ENCODE results near the gene CD1D.

The CD1D gene

GRCh38 chr1:158145173-158145719 lies 35.4 kb upstream of the CD1D start:
- no peak for TF ChIP-seq MAX (IDR thresholded peaks at IDR 0.05)
- peak; percentile 74 for TF ChIP-seq NFIC (IDR thresholded peaks at IDR 0.05)

- TF ChIP-seq TEAD4 (IDR thresholded peaks at IDR 0.05) = no peak
- no peak for TF ChIP-seq YY1 (IDR thresholded peaks at IDR 0.05; ENCODE audit: low read depth)
- no peak for TF ChIP-seq CEBPB (IDR thresholded peaks at IDR 0.05)
- TF ChIP-seq TCF12 (IDR thresholded peaks at IDR 0.05; ENCODE audit: low read depth) = no peak
- no peak for TF ChIP-seq MAX (IDR thresholded peaks at IDR 0.05)
- no peak for TF ChIP-seq TAF1 (IDR thresholded peaks at IDR 0.05; ENCODE audit: low read depth)
- TF ChIP-seq ZBTB7A (IDR thresholded peaks at IDR 0.05; ENCODE audit: low read depth) = no peak
- TF ChIP-seq EP300 (IDR thresholded peaks at IDR 0.05; ENCODE audit: borderline replicate concordance) = no peak
- no peak for TF ChIP-seq REST (IDR thresholded peaks at IDR 0.05; ENCODE audit: low read depth)
- TF ChIP-seq EGR1 (IDR thresholded peaks at IDR 0.05) = no peak
- TF ChIP-seq FOXM1 (IDR thresholded peaks at IDR 0.05; ENCODE audit: borderline replicate concordance, low read depth) = no peak
- TF ChIP-seq USF1 (IDR thresholded peaks at IDR 0.05) = no peak
- TF ChIP-seq RAD21 (IDR thresholded peaks at IDR 0.05; ENCODE audit: low read depth) = no peak
Measured at GRCh38 chr1:158146165-158146564, 34.5 kb upstream of the CD1D start.

- no peak for TF ChIP-seq MAX (IDR thresholded peaks at IDR 0.05)
- TF ChIP-seq NFIC (IDR thresholded peaks at IDR 0.05) = no peak
- no peak for TF ChIP-seq YY1 (IDR thresholded peaks at IDR 0.05; ENCODE audit: low read depth)
- no peak for TF ChIP-seq CEBPB (IDR thresholded peaks at IDR 0.05)
- TF ChIP-seq EP300 (IDR thresholded peaks at IDR 0.05; ENCODE audit: borderline replicate concordance) = no peak
- no peak for TF ChIP-seq RAD21 (IDR thresholded peaks at IDR 0.05; ENCODE audit: low read depth)
- no peak for TF ChIP-seq ZBTB7A (IDR thresholded peaks at IDR 0.05; ENCODE audit: low read depth)
- TF ChIP-seq TCF12 (IDR thresholded peaks at IDR 0.05; ENCODE audit: low read depth) = no peak
- TF ChIP-seq EGR1 (IDR thresholded peaks at IDR 0.05) = no peak
Measured at GRCh38 chr1:158146739-158147138, 34.0 kb upstream of the CD1D start.

GRCh38 chr1:158147401-158147800 lies 33.3 kb upstream of the CD1D start:
- no peak for TF ChIP-seq CEBPB (IDR thresholded peaks at IDR 0.05)
- no peak for TF ChIP-seq TCF12 (IDR thresholded peaks at IDR 0.05; ENCODE audit: low read depth)
- TF ChIP-seq CREB1 (IDR thresholded peaks at IDR 0.05; ENCODE audit: low read depth) = no peak
- no peak for TF ChIP-seq RAD21 (IDR thresholded peaks at IDR 0.05; ENCODE audit: low read depth)
- TF ChIP-seq REST (IDR thresholded peaks at IDR 0.05; ENCODE audit: low read depth) = no peak
- TF ChIP-seq TAF1 (IDR thresholded peaks at IDR 0.05; ENCODE audit: low read depth) = no peak
- TF ChIP-seq TEAD4 (IDR thresholded peaks at IDR 0.05) = no peak
- no peak for TF ChIP-seq ZBTB7A (IDR thresholded peaks at IDR 0.05; ENCODE audit: low read depth)
- TF ChIP-seq MAX (IDR thresholded peaks at IDR 0.05) = no peak
- no peak for TF ChIP-seq EP300 (IDR thresholded peaks at IDR 0.05; ENCODE audit: borderline replicate concordance)
- TF ChIP-seq USF1 (IDR thresholded peaks at IDR 0.05) = no peak
- TF ChIP-seq FOXM1 (IDR thresholded peaks at IDR 0.05; ENCODE audit: borderline replicate concordance, low read depth) = no peak

- TF ChIP-seq CREB1 (IDR thresholded peaks at IDR 0.05; ENCODE audit: low read depth) (no peak), TCF12 (IDR thresholded peaks at IDR 0.05; ENCODE audit: low read depth) (no peak), EGR1 (IDR thresholded peaks at IDR 0.05) (no peak), TEAD4 (IDR thresholded peaks at IDR 0.05) (no peak), RAD21 (IDR thresholded peaks at IDR 0.05; ENCODE audit: low read depth) (no peak), NFIC (IDR thresholded peaks at IDR 0.05) (no peak), USF1 (IDR thresholded peaks at IDR 0.05) (no peak), ZBTB7A (IDR thresholded peaks at IDR 0.05; ENCODE audit: low read depth) (no peak), MAX (IDR thresholded peaks at IDR 0.05) (no peak), EP300 (IDR thresholded peaks at IDR 0.05; ENCODE audit: borderline replicate concordance) (no peak), REST (IDR thresholded peaks at IDR 0.05; ENCODE audit: low read depth) (no peak), YY1 (IDR thresholded peaks at IDR 0.05; ENCODE audit: low read depth) (no peak), TAF1 (IDR thresholded peaks at IDR 0.05; ENCODE audit: low read depth) (no peak), CEBPB (IDR thresholded peaks at IDR 0.05) (no peak), FOXM1 (IDR thresholded peaks at IDR 0.05; ENCODE audit: borderline replicate concordance, low read depth) (no peak)
Measured at GRCh38 chr1:158147869-158148268, 32.8 kb upstream of the CD1D start.

Data from Ishikawa (cell line).